HuH-7 (cell line): ENCODE data around the gene HOXB9.

ENCODE experiments used
- DNase-seq: peaks from one replicate; pipeline ENCODE4 v3.0.0; 2011; ENCODE audit warnings: low spot score

The HOXB9 gene

DNA sequence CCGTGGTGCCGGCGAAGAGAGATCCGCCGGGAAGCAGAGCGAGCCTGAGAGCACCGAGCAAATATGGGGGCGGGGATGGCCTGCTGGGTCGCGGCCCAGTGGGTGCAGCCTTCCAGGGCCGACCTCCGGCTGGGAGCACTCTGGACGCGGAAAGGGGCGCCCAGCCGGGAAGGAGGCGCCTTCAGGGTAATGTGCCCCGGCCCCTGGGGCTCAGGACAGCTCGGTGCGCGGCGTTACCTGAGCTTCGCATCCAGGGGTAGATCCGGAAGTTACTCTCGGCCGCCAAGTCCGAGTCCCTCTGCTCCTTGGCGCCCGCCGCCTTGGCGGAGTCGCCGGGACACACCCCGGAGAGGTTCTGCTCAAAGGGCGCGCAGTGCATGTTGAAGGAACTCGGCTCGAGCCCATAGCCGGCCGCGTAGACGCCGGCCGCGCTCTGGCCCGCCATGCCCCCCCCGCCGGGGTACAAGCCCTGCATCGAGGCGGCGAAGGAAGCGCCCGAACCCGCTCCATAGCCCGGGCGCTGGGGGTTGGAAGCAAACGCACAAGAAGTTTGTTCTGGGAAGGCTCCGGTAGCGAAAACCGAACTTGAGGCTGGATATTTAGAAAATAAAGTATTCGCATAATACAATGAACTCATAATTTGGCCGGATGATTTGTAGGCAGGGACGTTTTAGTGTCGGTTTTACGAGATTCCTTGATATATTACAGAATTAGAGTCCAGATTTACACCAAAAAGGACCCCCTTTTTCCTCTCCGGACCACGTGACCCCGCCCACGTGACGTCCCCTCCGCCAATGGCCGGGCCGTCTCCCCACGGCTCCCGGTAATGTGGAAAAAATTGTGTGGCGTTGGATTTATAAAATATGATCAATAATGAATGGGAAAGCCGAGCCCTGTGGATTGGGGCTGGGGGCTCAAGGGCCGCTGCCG lies 15.6 kb downstream of the HOXB9 start, which contains the start of gene HOXB7:
HOXB7 (minus strand) TSS at position 736 of the 930 bp plus-strand sequence; CDS start at position 637, 99 bp downstream.
- no peak for DNase-seq

DNA sequence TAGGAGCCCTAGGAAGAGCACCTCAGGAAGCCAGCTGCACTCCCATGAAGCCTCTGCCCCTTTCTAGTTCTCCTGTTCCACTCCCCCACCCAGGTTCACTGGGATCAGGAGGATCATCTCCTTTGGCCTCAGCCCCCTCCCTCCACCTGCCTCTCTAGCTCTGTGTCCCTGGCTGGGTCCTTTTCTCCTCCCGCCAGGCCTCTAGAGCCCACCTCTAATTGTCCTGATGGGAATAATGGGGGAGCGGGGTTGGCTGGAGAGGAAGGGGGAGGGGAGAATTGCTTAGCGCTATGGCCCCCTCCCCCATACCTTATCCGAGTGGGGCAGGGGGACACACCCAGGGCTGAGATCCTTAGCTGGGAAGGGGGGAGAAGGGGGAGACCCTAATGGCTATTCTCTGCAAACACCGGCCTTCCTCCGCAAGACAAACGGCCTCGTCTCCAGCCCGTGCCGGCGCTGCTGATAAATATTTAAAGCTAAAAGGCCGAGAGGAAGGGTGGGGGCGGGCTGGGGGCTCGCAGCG lies 16.3 kb downstream of the HOXB9 start:
- DNase-seq = no peak

DNA sequence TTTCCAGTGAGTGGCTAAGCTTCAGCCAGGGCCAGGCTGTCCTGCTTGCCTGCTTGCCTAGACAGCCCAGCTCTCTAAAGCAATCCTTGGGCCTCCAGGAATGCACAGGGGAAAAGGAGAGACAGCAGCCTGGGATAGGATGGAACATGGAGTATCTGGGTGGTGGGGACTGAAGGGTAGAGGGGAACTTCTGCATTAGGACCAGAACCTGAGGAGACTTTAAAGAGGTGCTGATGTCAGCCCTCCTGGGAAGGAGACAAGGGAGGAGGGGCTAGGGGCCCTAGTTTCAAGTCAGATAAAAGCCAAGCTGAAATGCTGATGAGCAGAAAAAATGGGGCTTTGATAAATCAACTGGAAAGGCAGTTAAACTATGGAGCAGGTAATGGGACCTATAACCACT lies 17.1 kb downstream of the HOXB9 start:
- no peak for DNase-seq

DNA sequence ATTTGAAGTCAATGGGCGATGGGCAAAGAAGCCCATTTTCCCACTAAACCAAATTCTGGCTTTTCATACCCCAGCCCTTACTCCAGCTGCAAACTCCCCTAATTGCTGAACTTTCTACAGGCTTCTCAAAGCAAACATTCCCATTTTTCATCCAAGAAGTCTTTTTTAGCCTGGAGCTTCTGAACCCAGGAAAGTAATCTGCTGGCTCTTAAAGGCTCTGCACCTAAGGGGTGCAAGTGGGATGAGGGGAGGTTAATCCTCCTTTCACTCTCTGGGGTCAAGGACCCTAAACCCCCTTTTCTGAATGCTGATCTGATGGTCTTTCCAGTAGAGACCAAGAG lies 17.7 kb downstream of the HOXB9 start:
- no peak for DNase-seq

DNA sequence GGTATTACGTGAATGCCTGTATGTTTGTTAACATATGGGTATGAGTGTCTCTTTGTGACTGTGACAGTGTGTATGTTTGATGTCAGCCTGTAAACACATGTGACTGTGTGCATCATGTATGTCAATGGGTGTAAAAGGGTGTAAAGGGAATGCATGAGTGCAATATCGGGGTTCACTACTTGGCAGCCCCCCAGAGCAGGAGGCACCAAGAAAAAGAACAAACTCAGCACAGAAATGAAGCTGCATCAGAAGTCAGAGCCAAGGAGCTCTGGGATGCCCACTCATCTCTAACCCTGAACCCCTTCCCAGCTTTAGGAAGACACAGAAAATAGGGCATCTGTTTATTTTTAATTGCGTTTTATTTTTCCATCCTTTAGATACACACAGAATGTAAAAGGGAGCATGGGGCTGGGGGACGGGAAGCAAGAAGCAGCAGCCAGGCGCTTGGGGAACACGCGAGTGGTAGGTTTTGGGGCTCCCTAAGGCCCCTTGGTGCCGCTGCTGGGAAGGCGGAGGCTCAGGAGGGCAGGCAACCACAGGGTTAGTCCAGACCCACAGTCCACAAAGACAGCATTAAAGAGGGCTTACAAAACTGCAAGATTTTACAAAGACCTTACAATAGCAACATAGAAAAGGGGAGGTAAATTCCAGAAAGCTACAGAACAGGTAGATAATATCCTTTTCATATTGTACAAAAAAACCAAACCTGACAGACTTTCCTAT lies 19.1 kb downstream of the HOXB9 start:
- no peak for DNase-seq

DNA sequence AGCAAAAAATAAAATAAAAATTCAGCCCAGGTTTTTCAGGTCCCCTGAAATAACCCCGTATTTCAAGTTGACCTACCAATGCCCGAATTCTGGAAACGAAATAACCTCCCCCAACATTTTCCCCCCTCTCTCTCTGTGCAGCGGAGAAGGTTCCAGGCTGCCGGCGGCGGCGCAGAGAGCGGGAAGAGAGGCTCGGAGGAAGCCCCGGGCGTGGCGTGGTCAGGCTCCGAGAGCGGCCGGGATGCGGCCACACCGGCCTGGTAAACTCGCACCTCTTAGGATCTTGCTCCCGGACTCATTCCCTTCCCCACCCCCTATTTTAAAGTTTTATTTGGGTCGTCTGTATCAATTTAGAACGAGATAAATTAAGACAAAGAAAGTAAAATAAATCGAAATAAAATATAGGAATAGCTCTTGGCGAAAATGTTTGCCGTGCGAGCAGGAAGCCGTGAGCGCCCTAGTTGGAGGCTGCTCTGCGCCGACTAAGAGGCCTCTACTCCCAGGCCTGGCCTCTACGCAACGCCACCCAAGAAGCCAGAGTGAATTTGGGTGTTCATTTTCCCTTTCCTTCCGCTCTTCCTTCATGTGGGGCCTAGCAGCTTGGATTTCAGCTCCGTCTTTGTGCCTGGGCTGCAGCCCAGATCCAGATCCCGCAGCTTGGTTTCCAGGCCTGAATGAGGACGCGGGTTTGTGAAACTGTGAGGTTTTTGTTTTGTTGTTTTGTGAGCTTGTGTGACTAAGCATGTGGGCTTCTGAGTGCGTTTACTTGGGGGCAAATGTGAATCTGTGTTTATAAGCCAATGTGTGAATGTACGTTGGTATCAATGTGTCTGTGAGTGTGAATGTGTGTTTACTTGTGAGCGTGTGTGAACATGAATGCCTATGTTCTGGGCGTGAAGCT lies 19.9 kb downstream of the HOXB9 start:
- no peak for DNase-seq

DNA sequence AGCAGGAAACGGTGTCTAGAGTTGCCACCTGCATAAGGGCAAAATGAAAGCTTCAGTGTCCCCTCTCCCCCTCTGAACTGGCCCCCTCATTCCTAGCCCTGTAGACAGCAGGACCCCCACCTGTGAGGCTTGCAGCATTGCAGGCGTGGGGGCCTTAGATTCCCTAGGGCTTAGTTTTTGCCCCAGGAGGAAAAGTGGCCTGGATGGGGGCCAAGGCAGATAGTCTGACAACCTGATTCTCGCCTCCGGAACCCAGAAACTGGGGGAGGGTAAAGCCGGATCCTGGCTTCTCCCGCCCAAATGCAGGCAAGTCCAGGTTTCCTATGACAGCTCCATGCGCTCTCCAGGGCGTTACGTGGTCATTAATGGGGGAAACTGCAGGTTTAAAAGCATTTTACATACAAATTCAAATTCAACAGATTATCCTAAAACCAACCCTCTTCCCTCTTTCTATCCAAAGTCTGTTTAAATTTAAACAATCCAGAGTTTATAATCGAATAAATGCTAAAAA lies 20.7 kb downstream of the HOXB9 start:
- DNase-seq = no peak

DNA sequence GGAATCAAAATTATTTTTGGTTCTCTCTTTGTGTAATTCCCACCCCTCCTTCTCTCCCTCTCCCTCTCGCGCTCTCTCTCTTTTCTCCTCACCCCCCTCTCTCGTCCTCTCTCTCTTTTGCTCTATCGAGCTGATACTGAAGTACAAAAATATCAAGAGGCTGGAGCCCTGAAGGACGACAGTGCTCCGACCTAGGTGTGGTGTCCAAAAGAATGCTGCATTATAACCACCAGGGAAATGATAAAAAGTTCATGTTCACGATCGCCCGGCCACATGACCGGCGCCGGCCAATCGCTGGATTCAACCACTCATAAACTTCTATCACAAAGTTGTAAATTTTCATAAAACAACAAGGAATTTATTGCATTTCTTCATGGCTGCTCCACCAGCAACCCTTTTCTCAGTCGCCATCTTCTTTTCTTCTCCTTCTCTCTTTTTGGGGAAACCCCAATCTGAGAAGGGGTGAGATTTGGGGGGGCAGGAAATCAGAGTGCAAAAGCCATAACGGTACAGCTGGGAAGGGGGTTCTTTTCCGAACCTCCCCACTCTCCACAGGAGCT lies 21.3 kb downstream of the HOXB9 start, which contains the start of gene HOXB6:
HOXB6 (minus strand) TSS at position 217 of the 560 bp plus-strand sequence. CDS start 6,836 bp downstream, outside the sequence.
- DNase-seq = no peak

DNA sequence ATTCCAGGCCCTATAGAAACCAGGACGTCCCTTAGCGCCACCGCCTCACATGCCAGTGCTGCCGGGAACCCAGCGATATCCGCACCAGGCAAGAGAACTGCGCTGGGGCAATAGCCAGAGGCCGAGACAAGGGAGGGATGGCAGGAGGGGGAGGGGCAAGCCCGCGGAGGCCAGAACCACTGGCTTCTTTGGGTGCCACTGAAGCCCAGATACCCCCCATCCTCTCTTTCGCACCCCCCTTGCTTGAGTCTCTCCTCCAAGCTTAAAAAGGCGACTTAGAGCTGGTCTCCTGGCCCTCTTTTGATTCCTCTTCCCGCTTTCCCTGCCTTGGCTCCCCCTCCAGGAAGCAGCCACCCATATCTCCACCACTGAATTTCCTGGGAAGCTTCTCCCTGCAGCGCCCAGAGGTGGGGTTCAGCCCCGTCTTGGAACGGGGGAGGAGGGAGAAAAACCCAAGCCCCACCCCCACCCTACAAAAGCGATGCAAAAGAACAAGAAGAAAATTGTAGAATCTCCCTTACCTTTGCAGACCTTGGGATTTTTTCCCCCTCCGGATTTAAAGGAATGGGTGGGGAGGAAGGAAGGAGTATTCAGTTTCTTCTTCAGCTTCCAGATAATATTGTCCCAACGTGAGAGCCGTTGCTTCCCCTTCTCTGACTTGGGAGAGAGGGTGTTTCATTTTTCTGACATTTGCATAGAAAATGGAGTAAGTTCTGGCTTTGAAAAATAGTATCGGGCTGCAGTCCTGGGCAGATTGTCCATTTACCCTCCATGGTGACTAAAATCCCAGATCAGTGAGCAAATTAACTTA lies 22.0 kb downstream of the HOXB9 start:
- no peak for DNase-seq

DNA sequence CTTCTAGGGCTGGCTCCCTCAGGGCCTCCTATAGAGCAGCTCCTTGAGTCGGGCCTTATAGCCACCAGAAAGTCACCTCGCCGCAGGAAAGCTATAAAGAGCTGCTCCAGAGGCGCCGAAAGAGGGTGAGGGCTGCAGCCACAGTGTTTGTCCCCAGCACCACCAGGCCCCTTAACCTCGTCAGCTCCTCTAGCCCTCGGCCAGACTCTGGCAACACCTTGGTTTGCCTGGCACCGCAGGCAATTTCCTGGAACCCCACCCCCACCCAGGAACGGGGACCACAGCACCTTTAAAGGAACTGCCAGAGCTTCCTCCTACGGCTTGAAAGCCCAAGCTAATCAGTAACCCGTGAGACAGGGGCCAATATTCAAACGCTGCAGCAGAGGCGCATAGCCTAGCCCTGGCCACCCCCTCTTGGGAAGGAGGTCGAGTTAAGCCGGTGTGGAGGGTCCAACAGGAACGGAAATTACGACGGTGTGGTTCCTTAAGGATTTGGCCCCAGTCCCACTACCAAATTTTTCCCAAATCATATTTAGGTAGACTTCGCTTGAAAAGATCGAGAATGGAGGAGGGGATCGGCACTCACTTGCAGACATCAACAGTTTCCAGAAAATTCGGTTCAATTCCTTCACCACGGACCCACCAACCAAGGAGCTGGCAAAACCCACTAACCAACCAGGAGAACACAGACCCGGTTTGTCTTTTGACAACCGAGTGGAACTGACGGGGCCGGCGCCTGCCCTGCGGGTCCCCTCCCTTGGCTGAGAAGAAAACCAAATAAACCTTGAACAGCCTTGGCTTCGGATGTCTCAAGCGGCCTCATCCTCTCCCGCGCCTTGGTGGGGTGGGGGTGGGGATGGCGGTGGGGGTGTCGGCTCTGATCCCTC lies 24.4 kb downstream of the HOXB9 start:
- peak; percentile 71 for DNase-seq

DNA sequence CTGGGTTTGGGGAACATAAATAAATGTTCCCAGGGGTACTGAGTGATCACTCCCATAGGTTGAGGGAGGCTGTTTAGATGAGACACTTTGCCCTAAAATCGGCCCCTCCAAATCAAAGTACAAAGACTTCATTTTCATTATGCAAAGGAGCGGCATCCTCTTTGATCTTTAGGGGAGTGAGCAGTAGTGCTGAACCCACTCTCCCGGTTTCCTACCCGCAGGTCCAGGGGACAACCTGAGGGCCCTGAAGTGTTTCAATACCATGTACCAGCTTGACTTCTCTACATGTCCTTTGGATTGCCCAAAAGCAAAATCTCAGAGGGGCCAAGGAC lies 25.0 kb downstream of the HOXB9 start:
- DNase-seq = no peak

DNA sequence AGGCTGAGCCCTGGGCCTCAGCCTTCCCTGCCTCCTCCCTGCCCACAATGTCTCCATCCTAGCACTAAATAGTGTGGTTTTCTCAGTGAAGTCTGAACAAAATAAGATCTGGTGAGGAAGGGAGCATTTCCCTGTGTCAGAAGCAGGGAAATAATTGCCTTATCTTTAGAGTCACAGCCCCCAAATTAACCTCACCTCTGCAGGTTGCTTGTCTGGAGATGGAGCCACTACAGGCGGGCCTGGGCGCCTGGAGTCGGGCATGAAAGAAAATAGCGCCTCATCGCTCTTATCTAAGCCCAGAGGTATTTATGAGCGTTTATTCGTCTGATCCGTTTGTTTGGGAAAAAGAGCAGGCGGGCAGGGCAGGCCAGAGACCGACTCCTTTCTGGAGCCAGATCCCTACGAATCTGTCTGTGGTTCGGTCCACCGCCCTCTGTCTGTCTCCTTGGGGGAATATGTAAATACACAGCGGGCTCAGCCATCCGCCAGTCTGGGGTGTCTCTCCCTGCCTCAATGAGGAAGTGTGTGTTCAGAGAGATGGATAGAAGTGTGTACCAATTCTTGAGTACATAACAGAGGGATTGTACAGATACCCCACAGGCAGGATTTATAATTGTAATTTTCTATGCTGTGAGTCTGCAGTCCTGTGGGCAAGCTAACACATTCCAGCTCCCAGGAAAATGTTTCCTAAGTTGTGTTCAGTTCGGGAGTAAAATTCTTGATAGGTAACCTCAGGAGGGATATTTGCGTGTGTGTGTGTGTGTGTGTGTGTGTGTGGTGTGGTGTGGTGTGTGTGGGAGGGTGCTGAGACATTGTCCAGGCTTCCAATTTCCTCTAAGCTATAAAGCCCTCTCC lies 25.7 kb downstream of the HOXB9 start:
- DNase-seq = no peak

DNA sequence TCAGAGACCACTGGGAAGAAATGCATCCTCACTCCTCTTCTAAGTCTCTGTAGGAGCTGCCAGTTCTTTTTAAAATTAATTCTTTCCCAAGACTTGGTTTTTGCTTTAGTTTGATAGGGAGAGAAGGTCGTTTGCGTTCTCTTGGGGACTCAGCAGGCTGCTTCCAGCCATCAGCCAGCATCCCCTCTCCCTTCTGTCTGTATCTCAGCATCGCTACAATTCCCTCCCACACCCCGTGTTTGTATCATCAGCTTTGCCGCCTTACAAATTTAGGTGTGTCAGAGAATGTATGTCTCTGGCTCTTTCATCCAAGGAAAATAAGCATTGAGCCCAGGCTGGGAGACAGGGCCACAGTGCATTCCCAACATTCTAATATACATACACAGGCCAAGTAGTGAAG lies 26.8 kb downstream of the HOXB9 start:
- DNase-seq = no peak

DNA sequence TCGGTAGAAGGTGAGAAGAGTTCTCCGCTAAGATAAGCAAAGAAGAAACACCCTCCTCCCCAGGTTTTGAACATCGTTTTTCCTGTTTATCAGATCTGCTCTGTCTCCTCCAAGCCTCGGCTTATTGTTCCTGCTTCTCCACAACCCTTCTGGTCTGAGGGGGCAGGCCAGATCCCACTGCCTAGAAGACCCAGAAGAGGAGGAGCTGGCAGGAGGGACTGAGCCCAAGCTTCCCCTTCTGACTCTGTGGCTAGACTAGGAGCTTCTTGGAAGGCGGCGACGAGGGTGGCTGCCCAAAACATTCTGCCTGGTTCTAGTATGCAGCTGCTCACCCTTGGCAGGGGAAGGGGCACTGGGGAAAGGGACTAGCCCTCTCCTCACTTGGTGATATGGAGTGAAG lies 27.4 kb downstream of the HOXB9 start:
- DNase-seq = no peak

DNA sequence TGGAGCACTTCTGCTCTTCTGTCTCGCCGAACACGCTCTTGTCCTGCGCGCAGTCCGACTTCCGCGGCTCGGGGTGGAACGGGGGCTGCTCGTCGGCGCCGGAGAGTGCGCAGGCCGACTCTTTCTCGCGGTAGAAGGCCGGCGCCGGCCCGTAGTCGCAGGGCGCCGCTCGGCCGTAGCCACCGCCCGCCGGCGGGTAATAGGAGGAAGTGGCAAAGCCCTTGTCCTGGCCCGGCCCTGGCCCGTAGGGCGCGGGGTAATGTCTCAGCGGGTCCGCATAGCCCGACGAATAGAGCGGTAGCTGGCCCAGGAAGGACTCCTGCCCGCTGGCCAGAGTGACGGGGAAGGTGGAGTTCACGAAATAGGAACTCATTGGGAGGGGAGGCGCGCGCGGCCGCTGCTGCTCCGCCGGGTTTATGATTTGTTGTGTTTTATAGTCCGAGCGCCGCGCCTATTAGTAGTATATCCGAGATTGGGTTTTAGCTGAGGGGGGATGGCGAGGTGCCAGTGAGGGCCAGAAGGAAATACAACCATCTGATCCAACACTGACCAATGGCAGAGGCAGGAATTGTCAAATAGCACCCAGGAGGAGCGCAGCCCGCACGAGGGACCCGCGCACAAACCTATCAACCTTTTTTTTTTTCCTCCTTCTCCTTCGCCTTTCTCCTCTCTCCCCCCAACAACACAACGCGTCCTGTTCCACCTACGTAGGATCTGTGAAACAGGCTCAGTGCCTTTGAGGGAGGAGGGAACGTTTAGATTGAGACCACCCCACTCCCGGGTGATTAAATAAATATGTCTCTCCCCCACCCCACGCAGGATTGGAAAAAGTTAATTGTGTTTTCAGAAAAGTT lies 28.2 kb downstream of the HOXB9 start:
- DNase-seq = no peak

DNA sequence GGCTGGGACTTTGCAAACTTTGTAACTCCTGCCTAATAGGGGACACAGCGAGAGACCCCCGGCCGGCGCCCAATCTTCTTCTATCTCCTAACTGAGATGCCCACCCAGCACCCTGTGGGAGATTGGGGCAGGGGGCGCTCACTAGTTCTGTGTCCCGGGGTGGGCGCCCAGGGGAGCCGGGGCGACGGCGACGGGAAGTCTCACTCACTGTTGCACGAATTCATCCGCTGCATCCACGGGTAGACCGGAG lies 28.7 kb downstream of the HOXB9 start:
- DNase-seq = no peak

DNA sequence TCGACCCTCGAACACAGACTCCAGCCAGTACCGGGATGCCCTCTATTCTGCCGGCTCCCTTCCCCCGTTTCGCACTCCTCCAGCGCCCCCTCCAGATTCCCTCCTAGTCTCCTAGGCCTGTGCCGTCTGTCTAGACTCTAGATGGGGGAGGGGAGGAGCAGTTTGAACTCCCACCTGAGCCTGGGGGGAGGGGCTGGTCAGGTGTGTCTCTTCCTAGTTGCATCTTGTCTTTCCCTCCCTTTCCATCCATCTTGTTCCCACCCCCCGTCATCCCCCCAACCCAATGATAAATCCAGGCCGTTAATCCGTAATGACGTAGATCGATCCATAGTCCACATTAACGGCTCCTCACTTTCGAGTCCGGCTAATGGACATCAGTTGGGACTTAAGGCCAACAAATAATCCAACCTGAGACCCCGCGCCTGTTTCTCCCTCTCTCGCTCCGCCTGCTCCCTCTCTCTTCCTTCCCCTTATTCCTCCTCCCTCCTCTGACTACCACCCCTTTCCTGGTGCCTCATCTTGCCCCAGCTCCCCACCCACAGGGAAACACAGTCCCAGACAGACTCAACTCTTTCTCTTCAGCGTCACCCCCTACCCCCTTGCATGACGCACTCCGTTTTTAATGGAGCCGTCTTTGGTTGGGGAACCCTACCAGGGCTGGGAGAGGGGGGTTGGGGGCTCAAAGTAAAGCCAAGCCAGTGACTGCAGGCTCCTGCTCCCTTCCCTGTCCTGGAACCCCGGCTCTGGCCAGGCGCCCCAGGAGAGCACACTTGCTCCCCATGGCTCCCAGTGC lies 29.2 kb downstream of the HOXB9 start:
- DNase-seq = no peak
